ENCODE results near the gene ZNF575.
"Not testable (repeated sequence)": the region's sequence is repeated elsewhere in the genome, so short reads cannot be mapped to it uniquely, and the experiment has no call there.

DNA sequence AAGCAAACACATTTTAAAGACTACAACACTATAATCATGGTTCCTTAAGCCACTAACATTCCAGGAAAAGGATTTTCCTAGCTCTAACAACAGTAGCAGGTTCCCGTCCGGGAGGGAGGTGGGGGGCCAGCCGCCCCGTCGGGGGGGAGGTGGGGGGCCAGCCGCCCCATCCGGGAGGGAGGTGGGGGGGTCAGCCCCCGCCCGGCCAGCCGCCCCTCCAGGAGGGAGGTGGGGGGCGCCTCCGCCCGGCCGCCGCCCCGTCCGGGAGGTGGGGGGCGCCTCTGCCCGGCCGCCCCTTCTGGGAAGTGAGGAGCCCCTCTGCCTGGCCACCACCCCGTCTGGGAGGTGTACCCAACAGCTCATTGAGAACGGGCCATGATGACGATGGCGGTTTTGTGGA, 14.9 kb downstream of the ZNF575 start:
- TF ChIP-seq, protein P1, sequence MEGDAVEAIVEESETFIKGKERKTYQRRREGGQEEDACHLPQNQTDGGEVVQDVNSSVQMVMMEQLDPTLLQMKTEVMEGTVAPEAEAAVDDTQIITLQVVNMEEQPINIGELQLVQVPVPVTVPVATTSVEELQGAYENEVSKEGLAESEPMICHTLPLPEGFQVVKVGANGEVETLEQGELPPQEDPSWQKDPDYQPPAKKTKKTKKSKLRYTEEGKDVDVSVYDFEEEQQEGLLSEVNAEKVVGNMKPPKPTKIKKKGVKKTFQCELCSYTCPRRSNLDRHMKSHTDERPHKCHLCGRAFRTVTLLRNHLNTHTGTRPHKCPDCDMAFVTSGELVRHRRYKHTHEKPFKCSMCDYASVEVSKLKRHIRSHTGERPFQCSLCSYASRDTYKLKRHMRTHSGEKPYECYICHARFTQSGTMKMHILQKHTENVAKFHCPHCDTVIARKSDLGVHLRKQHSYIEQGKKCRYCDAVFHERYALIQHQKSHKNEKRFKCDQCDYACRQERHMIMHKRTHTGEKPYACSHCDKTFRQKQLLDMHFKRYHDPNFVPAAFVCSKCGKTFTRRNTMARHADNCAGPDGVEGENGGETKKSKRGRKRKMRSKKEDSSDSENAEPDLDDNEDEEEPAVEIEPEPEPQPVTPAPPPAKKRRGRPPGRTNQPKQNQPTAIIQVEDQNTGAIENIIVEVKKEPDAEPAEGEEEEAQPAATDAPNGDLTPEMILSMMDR (conservative IDR thresholded peaks at IDR 0.05; ENCODE audit: low read depth, low read length), result not testable (repeated sequence)
- not testable (repeated sequence) for TF ChIP-seq EZH2 (IDR thresholded peaks at IDR 0.05; ENCODE audit: borderline replicate concordance, low read depth, low read length, poor library complexity, severe bottlenecking)
